HepG2 (cell line): ENCODE measurements around the gene INO80. TPM values are rescaled to one million over a fixed set of nuclear protein-coding genes. Genes with fewer than 3 reads are reported as not detected.

ENCODE experiments used
- ATAC-seq: fragments of 200-7000 bp; cut with Tn5 transposase; 3 replicates; pipeline ENCODE4 v1.9.1; 2020; ENCODE audit warnings: mild to moderate bottlenecking, moderate library complexity
- BruUV-seq: library from RNA; stranded (reverse); fragments of 400-500 nt; replicated peaks from 2 replicates; lab custom pipeline; 2021; lab: Mats Ljungman, UMichigan
- CTCF ChIA-PET: fragments of 300-600 bp; formaldehyde crosslinking; extraction: SDS; loops from one replicate; lab custom pipeline; 2021; ENCODE audit warnings: low total read pairs, inconsistent platforms, low intra/inter-chr PET ratio; lab: Yijun Ruan, JAX
- POLR2A ChIA-PET: fragments of 350-600 bp; sonication (Branson Sonifier 250); formaldehyde crosslinking; loops from one replicate; lab custom pipeline; 2020; ENCODE audit warnings: antibody characterized with exemption, inconsistent platforms; lab: Yijun Ruan, JAX
- DNase-seq: peaks from one replicate; pipeline ENCODE4 v3.0.0-alpha.2; 2015; ENCODE audit warnings: low spot score
- FAIRE-seq: peaks from 3 replicates; lab custom pipeline; 2011; peaks lifted over from hg19 to GRCh38; lab: Jason Lieb, UNC
- H2AFZ ChIP-seq: one replicate; pipeline ENCODE4 v1.6.1; 2011; ENCODE audit warnings: low read length, inconsistent platforms
- H3K27ac ChIP-seq: fragments of 300-600 bp; 3 replicates; pipeline ENCODE4 v1.8.0; 2011; ENCODE audit warnings: mixed run types, mild to moderate bottlenecking, mixed read lengths, low read length, inconsistent platforms; ENCODE audit not compliant: insufficient read depth; ENCODE audit errors: extremely low read length
- H3K27me3 ChIP-seq, 2 experiments: fragments of 200-600 bp in 1 of 2; 2 replicates in 1 of 2; 3 replicates in 1 of 2; pipeline versions ENCODE4 v1.6.0 to v1.8.0; 2011; ENCODE audit warnings: low read length in 2 of 2, mild to moderate bottlenecking in 2 of 2, moderate library complexity in 2 of 2, inconsistent platforms in 1 of 2; ENCODE audit not compliant: insufficient read depth in 2 of 2, control insufficient read depth in 1 of 2
- H3K36me3 ChIP-seq, 2 experiments: fragments of 200-600 bp in 1 of 2; replicated peaks in 1 of 2; 2 replicates in 1 of 2; 3 replicates in 1 of 2; pipeline versions ENCODE4 v1.5.1 to v1.8.0; 2011; ENCODE audit warnings: low read length in 2 of 2, inconsistent platforms in 1 of 2; ENCODE audit not compliant: insufficient read depth in 2 of 2, control insufficient read depth in 1 of 2
- H3K4me1 ChIP-seq: 2 replicates; pipeline ENCODE4 v1.5.1; 2012; ENCODE audit warnings: low read length, inconsistent platforms; ENCODE audit not compliant: insufficient read depth
- H3K4me2 ChIP-seq: 2 replicates; pipeline ENCODE4 v1.6.0; 2011; ENCODE audit warnings: low read depth, low read length, inconsistent platforms
- H3K4me3 ChIP-seq, 3 experiments: fragments of 200-600 bp in 1 of 3; sonication (generic), shearing (Covaris generic) in 1 of 3; replicated peaks in 1 of 3; 2 replicates each; pipeline ENCODE4 v1.5.1; 2011 to 2016; ENCODE audit warnings: low read length in 3 of 3, inconsistent platforms in 2 of 3, low read depth in 2 of 3, mild to moderate bottlenecking in 2 of 3, control low read depth in 1 of 3, mixed read lengths in 1 of 3; ENCODE audit not compliant: insufficient read depth in 1 of 3
- H3K79me2 ChIP-seq: one replicate; pipeline ENCODE4 v1.6.1; 2011; ENCODE audit warnings: low read length, inconsistent platforms; ENCODE audit not compliant: insufficient read depth
- H3K9ac ChIP-seq: 2 replicates; pipeline ENCODE4 v1.6.0; 2011; ENCODE audit warnings: mild to moderate bottlenecking, low read depth, low read length, inconsistent platforms; ENCODE audit not compliant: insufficient read depth
- H3K9me3 ChIP-seq: 2 replicates; pipeline ENCODE4 v1.5.1; 2012; ENCODE audit warnings: mild to moderate bottlenecking, low read length
- H4K20me1 ChIP-seq: 2 replicates; pipeline ENCODE4 v1.6.0; 2011; ENCODE audit warnings: inconsistent platforms, mild to moderate bottlenecking, low read length, moderate library complexity; ENCODE audit not compliant: insufficient read depth
- ATF1 ChIP-seq: IDR thresholded peaks from 2 replicates; pipeline ENCODE4 v1.6.1; 2016; ENCODE audit warnings: mild to moderate bottlenecking, control low read depth
- BRF2 ChIP-seq: sonication (generic); formaldehyde crosslinking; IDR thresholded peaks from 2 replicates; pipeline ENCODE4 v1.8.1; 2022; ENCODE audit warnings: mild to moderate bottlenecking, missing genetic modification reagents
- FOXC1 ChIP-seq: sonication (generic); formaldehyde crosslinking; IDR thresholded peaks from 2 replicates; pipeline ENCODE4 v1.8.0; 2022; ENCODE audit warnings: mild to moderate bottlenecking, missing genetic modification reagents, borderline replicate concordance
- KDM2A ChIP-seq: sonication (generic); formaldehyde crosslinking; IDR thresholded peaks from 2 replicates; pipeline ENCODE4 v1.4.0; 2020; ENCODE audit warnings: low read depth, missing genetic modification reagents, borderline replicate concordance
- PCBP2 ChIP-seq: fragments of 200-400 bp; formaldehyde crosslinking; optimal IDR thresholded peaks from 2 replicates; pipeline ENCODE3; 2018; ENCODE audit warnings: low read length, low read depth; ENCODE audit not compliant: poor library complexity, severe bottlenecking
- PLRG1 ChIP-seq: fragments of 450-650 bp; conservative IDR thresholded peaks from 2 replicates; pipeline ENCODE4 v1.6.1; 2016
- RAD21 ChIP-seq: fragments of 450-650 bp; formaldehyde crosslinking; IDR thresholded peaks from 2 replicates; pipeline ENCODE4 v1.5.0; 2020; ENCODE audit warnings: mild to moderate bottlenecking
- TBX2 ChIP-seq: sonication (generic); formaldehyde crosslinking; IDR thresholded peaks from 2 replicates; pipeline ENCODE4 v1.5.0; 2020; ENCODE audit warnings: missing genetic modification reagents, mild to moderate bottlenecking, borderline replicate concordance
- TCF7 ChIP-seq: sonication (generic); IDR thresholded peaks from 2 replicates; pipeline ENCODE4 v1.6.1; 2016; ENCODE audit warnings: antibody characterized with exemption, low read depth
- XRCC5 ChIP-seq: fragments of 200-400 bp; formaldehyde crosslinking; optimal IDR thresholded peaks from 2 replicates; pipeline ENCODE3; 2017; ENCODE audit warnings: mild to moderate bottlenecking, low read length
- ZNF326 ChIP-seq: sonication (generic); formaldehyde crosslinking; IDR thresholded peaks from 2 replicates; pipeline ENCODE4 v1.4.0; 2020; ENCODE audit warnings: missing genetic modification reagents, borderline replicate concordance
- ZNF33A ChIP-seq: sonication (generic); formaldehyde crosslinking; IDR thresholded peaks from 2 replicates; pipeline ENCODE4 v1.5.1; 2020; ENCODE audit warnings: missing genetic modification reagents, mild to moderate bottlenecking, moderate library complexity, borderline replicate concordance
- ZNF629 ChIP-seq: sonication (generic); formaldehyde crosslinking; conservative IDR thresholded peaks from 2 replicates; pipeline ENCODE4 v1.5.0; 2020; ENCODE audit warnings: missing genetic modification reagents
- whole genome bisulfite sequencing: methylation state at CpG from one replicate; pipeline ENCODE4 v1.1.6; 2017; ENCODE audit warnings: low lambda C conversion rate; 5-methylcytosine and 5-hydroxymethylcytosine counted together
- in situ Hi-C: cut with HindIII; loops from 2 replicates; pipeline ENCODE4 v1.10.0; 2017; ENCODE audit warnings: low pct_unique_long_range_greater_than_20kb; ENCODE audit not compliant: extremely low pct_ligation_motif_present
- intact Hi-C: fragments of 100-400 bp; cut with micrococcal nuclease; formaldehyde crosslinking; loops from one replicate; pipeline ENCODE4 v1.10.0; 2022; ENCODE audit not compliant: unreplicated experiment
- polyA plus RNA-seq, 8 experiments: library from polyadenylated mRNA; depleted of rRNA in 3 of 8; stranded (reverse) in 7 of 8; unstranded in 1 of 8; fragments of >200 nt; fragmentation: Illumina TruSeq in 4 of 8; extraction: Trizol in 4 of 8; gene quantifications; 2 replicates each; pipeline versions ENCODE4 v1.2.1 to v1.2.3, GENCODE V29; 2011 to 2016; ENCODE audit warnings: low read depth in 4 of 8, missing spikeins in 1 of 8, mixed read lengths in 1 of 8; ENCODE audit not compliant: insufficient read depth in 1 of 8
- total RNA-seq, 5 experiments: library from RNA; depleted of rRNA; stranded (reverse); fragments of >200 nt; fragmentation: Illumina TruSeq; extraction: Trizol; gene quantifications; 2 replicates each; pipeline ENCODE4 v1.2.3, GENCODE V29; 2016; ENCODE audit warnings: low read depth in 1 of 5
- TF ChIP-seq, protein P1 (sequence below): sonication (generic); formaldehyde crosslinking; IDR thresholded peaks from 2 replicates; pipeline ENCODE4 v1.5.0; 2020; ENCODE audit warnings: missing genetic modification reagents

INO80 gene
- total and polyA plus RNA-seq, 2 of the 13 experiments (the other 11 are each of a cell fraction or from before 2014, with no cell fraction given) = 3.6 to 14.8 TPM

DNA sequence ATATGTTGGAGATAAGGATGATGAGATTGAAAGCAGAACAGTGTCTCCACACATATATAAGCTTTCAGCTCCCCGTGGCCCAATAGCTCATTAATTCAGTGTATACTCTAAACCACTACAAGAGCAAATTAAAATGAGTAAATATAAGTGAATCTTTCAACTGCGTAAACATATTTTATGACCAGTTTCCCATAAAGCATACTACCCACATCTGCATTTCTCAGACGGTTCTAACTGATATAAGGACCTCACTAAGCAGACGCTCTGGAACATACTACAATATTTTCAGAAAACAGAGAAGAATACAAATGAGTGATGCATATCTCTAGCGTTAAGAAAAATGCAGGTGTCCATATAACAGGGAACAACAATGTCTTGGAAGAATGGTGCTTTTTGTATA, 73.2 kb downstream of the INO80 start:
- DNase-seq (no peak), ATAC-seq (no peak), FAIRE-seq (no peak)
- no peak for TF ChIP-seq ZNF326 (CRISPR knock-in tag)
- no peak for TF ChIP-seq ZNF629 (CRISPR knock-in tag)
- TF ChIP-seq, protein P1, sequence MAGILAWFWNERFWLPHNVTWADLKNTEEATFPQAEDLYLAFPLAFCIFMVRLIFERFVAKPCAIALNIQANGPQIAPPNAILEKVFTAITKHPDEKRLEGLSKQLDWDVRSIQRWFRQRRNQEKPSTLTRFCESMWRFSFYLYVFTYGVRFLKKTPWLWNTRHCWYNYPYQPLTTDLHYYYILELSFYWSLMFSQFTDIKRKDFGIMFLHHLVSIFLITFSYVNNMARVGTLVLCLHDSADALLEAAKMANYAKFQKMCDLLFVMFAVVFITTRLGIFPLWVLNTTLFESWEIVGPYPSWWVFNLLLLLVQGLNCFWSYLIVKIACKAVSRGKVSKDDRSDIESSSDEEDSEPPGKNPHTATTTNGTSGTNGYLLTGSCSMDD = no peak
- TF ChIP-seq FOXC1 (CRISPR knock-in tag) = no peak
- no peak for TF ChIP-seq KDM2A
- no peak for TF ChIP-seq ATF1
- TF ChIP-seq BRF2 (CRISPR knock-in tag) = no peak
- no peak for TF ChIP-seq XRCC5
- TF ChIP-seq ZNF33A (CRISPR knock-in tag) = no peak
- TF ChIP-seq PCBP2 = no peak
- no peak for TF ChIP-seq TCF7
- TF ChIP-seq PLRG1 = no peak
- TF ChIP-seq RAD21 (CRISPR knock-in tag) = no peak
- TF ChIP-seq TBX2 = no peak
- in situ Hi-C loops (no loop called here), intact Hi-C loops (no loop called here)
- H3K4me3 ChIP-seq = no peak overlapping the region
- no peaks in the 10 kb centered on the region; the same call in 1 of the 2 replicates for H4K20me1 ChIP-seq
- peaks cover 7 to 67% of the 10 kb centered on the region in 2 experiments; a peak in 4 of 5 replicates for H3K36me3 ChIP-seq
- no peak overlapping the region for H2AFZ ChIP-seq
- H3K79me2 ChIP-seq = no peaks in the 10 kb centered on the region
- WGBS = 97% methylated on average over 5 of the region's 5 CpGs
- H3K4me1 ChIP-seq = 0 out of 2 replicates have a peak, but pooled peaks cover under 1% of the 10 kb centered on the region
- no peaks in the 10 kb centered on the region for H3K9me3 ChIP-seq
- H3K27me3 ChIP-seq = no peaks in the 10 kb centered on the region
- no TSS peak for BruUV-seq
- no peak overlapping the region for H3K9ac ChIP-seq
- CTCF ChIA-PET = no interaction called here
- no peak overlapping the region for H3K27ac ChIP-seq
- no peak overlapping the region for H3K4me2 ChIP-seq
- POLR2A ChIA-PET = no interaction called here
